Suppressor macrophage treated with lipopolysaccharide for 1 hour (primary cell): Measurements from ENCODE around the gene DCTD.
A peak's percentile ranks its signal among the peaks of the same experiment; 100 is the strongest.

Source experiments
- DNase-seq, 3 donors: peaks; one replicate each; pipeline ENCODE4 v3.0.0-alpha.2; 2020 to 2022

DCTD gene

GRCh38 chr4:182866746-182867145 is 50.4 kb downstream of the DCTD start:
- no peak for DNase-seq

- peak; percentile 8 to 27 (median 19) for DNase-seq
Measured at GRCh38 chr4:182863501-182863900, 53.7 kb downstream of the DCTD start.

GRCh38 chr4:182862921-182863320 is 54.3 kb downstream of the DCTD start:
- no peak for DNase-seq

- DNase-seq = no peak
Measured at GRCh38 chr4:182862141-182862875, 54.9 kb downstream of the DCTD start.

- DNase-seq = no peak
Measured at GRCh38 chr4:182861346-182861745, 55.8 kb downstream of the DCTD start.

GRCh38 chr4:182859730-182860129 is 57.5 kb downstream of the DCTD start:
- no peak for DNase-seq

- no peak for DNase-seq
Measured at GRCh38 chr4:182858711-182859110, 58.5 kb downstream of the DCTD start.

GRCh38 chr4:182856862-182857261 is 60.3 kb downstream of the DCTD start:
- no peak for DNase-seq

GRCh38 chr4:182855877-182856276 is 61.3 kb downstream of the DCTD start:
- no peak for DNase-seq

GRCh38 chr4:182855312-182855711 is 61.9 kb downstream of the DCTD start:
- no peak for DNase-seq

- no peak for DNase-seq
Measured at GRCh38 chr4:182854466-182854865, 62.7 kb downstream of the DCTD start.

- DNase-seq = no peak
Measured at GRCh38 chr4:182853731-182854330, 63.4 kb downstream of the DCTD start.

GRCh38 chr4:182848685-182849084 is 68.5 kb downstream of the DCTD start:
- DNase-seq = no peak

GRCh38 chr4:182847576-182848450 is 69.4 kb downstream of the DCTD start:
- no peak for DNase-seq

GRCh38 chr4:182846036-182846435 is 71.2 kb downstream of the DCTD start:
- no peak for DNase-seq

GRCh38 chr4:182845618-182846017 is 71.6 kb downstream of the DCTD start:
- no peak for DNase-seq

- DNase-seq = no peak
Measured at GRCh38 chr4:182843808-182844325, 73.3 kb downstream of the DCTD start.

GRCh38 chr4:182842759-182843390 is 74.3 kb downstream of the DCTD start:
- DNase-seq = no peak

- no peak for DNase-seq
Measured at GRCh38 chr4:182842104-182842600, 75.0 kb downstream of the DCTD start.

- no peak for DNase-seq
Measured at GRCh38 chr4:182840108-182840507, 77.1 kb downstream of the DCTD start.
